GM19395 (cell line): ENCODE measurements around the gene FBLN1.
"Not testable (repeated sequence)": the region's sequence is repeated elsewhere in the genome, so short reads cannot be mapped to it uniquely, and the experiment has no call there.

Experiments used
- ATAC-seq: cut with Tn5 transposase; IDR thresholded peaks from one replicate; pipeline ENCODE4 v1.9.1; 2021; ENCODE audit warnings: mild to moderate bottlenecking, moderate library complexity; ENCODE audit not compliant: unreplicated experiment

FBLN1 gene

GRCh38 chr22:45602004-45602733 lies 99.5 kb downstream of the FBLN1 start:
- no peak for ATAC-seq

GRCh38 chr22:45602824-45603595 lies 100.3 kb downstream of the FBLN1 start:
- no peak for ATAC-seq

- no peak for ATAC-seq
These were observed 100.9 kb downstream of the FBLN1 start for GRCh38 chr22:45603619-45604018.

GRCh38 chr22:45608045-45608444 lies 105.4 kb downstream of the FBLN1 start:
- ATAC-seq, result not testable (repeated sequence)

- ATAC-seq, result no peak
These were observed 106.1 kb downstream of the FBLN1 start for GRCh38 chr22:45608763-45609180.

- no peak for ATAC-seq
These were observed 109.8 kb downstream of the FBLN1 start for GRCh38 chr22:45612451-45612901.

GRCh38 chr22:45612940-45613339 lies 110.3 kb downstream of the FBLN1 start:
- ATAC-seq, result no peak

- no peak for ATAC-seq
These were observed 112.7 kb downstream of the FBLN1 start for GRCh38 chr22:45615364-45615763.

GRCh38 chr22:45616432-45616831 lies 113.7 kb downstream of the FBLN1 start:
- no peak for ATAC-seq

GRCh38 chr22:45617948-45618347 lies 115.3 kb downstream of the FBLN1 start:
- ATAC-seq, result no peak

GRCh38 chr22:45620706-45621105 lies 118.0 kb downstream of the FBLN1 start:
- no peak for ATAC-seq

- no peak for ATAC-seq
These were observed 119.3 kb downstream of the FBLN1 start for GRCh38 chr22:45621836-45622600.

GRCh38 chr22:45623464-45624145 lies 120.9 kb downstream of the FBLN1 start:
- not testable (repeated sequence) for ATAC-seq

- no peak for ATAC-seq
These were observed 123.5 kb downstream of the FBLN1 start for GRCh38 chr22:45626198-45626651.

GRCh38 chr22:45627489-45628233 lies 125.0 kb downstream of the FBLN1 start:
- no peak for ATAC-seq

GRCh38 chr22:45628515-45628914 lies 125.8 kb downstream of the FBLN1 start:
- no peak for ATAC-seq

- no peak for ATAC-seq
These were observed 126.9 kb downstream of the FBLN1 start for GRCh38 chr22:45629469-45630089.

- ATAC-seq, result no peak
These were observed 127.8 kb downstream of the FBLN1 start for GRCh38 chr22:45630436-45630835.

GRCh38 chr22:45631140-45631840 lies 128.6 kb downstream of the FBLN1 start:
- no peak for ATAC-seq
